ENCODE measurements around the gene SLC31A1. TPM values are rescaled to one million over a fixed set of nuclear protein-coding genes. Genes with fewer than 3 reads are reported as not detected.

SLC31A1 gene
- total RNA-seq, 1 experiment from 2014 or later, result 17.6 TPM

GRCh38 chr9:113255438-113255837 is 34.1 kb downstream of the SLC31A1 start:
- intact Hi-C loops (cut with micrococcal nuclease; ENCODE audit: unreplicated experiment) (no loop called here), in situ Hi-C loops (cut with HindIII; ENCODE audit: low pct_unique_long_range_greater_than_20kb, low sequenced_read_pairs) (no loop called here)
- Histone ChIP-seq H3K9me3 (ENCODE audit: control insufficient read depth, insufficient read depth, low read depth, low read length) (no peaks in the 10 kb centered on the region), H3K36me3 (ENCODE audit: control insufficient read depth, insufficient read depth, low read length) (no peaks in the 10 kb centered on the region; the same call in 1 of the 2 replicates), H3K27ac (ENCODE audit: low read length) (no peak overlapping the region), H3K4me3 (ENCODE audit: low read depth in 2 of 2, low read length in 2 of 2) (no peak overlapping the region), H3K27me3 (ENCODE audit: control insufficient read depth, insufficient read depth, low read length) (no peaks in the 10 kb centered on the region), H3K4me1 (ENCODE audit: control insufficient read depth, insufficient read depth, low read length) (no peaks in the 10 kb centered on the region)
- ChIA-PET CTCF (no interaction called here), POLR2A (no interaction called here)
- ATAC-seq (no peak), DNase-seq (ENCODE audit: low read depth, low spot score) (no peak)
- TF ChIP-seq REST (IDR thresholded peaks at IDR 0.05; ENCODE audit: insufficient read depth in 1 of 2, low read depth in 2 of 2, low read length in 1 of 2) (no peak), TCF7L2 (IDR thresholded peaks at IDR 0.05; ENCODE audit: low read depth, low read length) (no peak), POLR2AphosphoS5 (IDR thresholded peaks at IDR 0.05; ENCODE audit: low read depth, low read length) (no peak), CTCF (IDR thresholded peaks at IDR 0.05) (no peak), SIN3A (IDR thresholded peaks at IDR 0.05; ENCODE audit: borderline replicate concordance, insufficient read depth, low read depth, low read length) (no peak)
- no TSS peak for BruUV-seq (replicated peaks)

GRCh38 chr9:113257863-113258262 is 36.5 kb downstream of the SLC31A1 start:
- no peaks in the 10 kb centered on the region for H3K27me3 ChIP-seq (ENCODE audit: control insufficient read depth, insufficient read depth, low read length)
- no peak for TF ChIP-seq SIN3A (IDR thresholded peaks at IDR 0.05; ENCODE audit: borderline replicate concordance, insufficient read depth, low read depth, low read length)
- H3K4me1 ChIP-seq (ENCODE audit: control insufficient read depth, insufficient read depth, low read length), result no peaks in the 10 kb centered on the region
- no TSS peak for BruUV-seq (replicated peaks)
- no peak overlapping the region for H3K4me3 ChIP-seq (ENCODE audit: low read depth in 2 of 2, low read length in 2 of 2)
- H3K9me3 ChIP-seq (ENCODE audit: control insufficient read depth, insufficient read depth, low read depth, low read length), result no peaks in the 10 kb centered on the region
- DNase-seq (ENCODE audit: low read depth, low spot score) (no peak), ATAC-seq (no peak)
- no peaks in the 10 kb centered on the region; the same call in 1 of the 2 replicates for H3K36me3 ChIP-seq (ENCODE audit: control insufficient read depth, insufficient read depth, low read length)
- in situ Hi-C loops (cut with HindIII; ENCODE audit: low pct_unique_long_range_greater_than_20kb, low sequenced_read_pairs), result no loop called here
- intact Hi-C loops (cut with micrococcal nuclease; ENCODE audit: unreplicated experiment), result no loop called here
- ChIA-PET POLR2A (no interaction called here), CTCF (no interaction called here)
- no peak overlapping the region for H3K27ac ChIP-seq (ENCODE audit: low read length)

DNA sequence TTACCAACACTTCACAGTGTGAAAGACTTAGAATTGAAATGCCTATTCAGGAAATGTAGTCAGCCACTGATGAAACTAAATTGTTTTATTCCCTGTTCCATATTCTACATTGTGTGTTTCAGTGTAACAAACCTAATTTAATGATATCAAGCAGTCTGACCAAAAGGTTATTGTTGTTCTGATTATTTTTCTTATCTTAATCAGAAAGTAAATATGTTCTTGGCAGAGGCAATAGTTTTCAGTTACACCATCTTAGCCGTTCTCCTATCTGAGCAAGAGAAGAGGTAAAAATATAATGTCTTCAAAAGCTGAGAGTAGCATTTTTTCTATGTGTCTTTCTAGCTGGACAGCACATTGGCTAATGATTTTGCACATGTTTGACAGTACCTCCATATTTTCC is 36.9 kb downstream of the SLC31A1 start:
- in situ Hi-C loops (cut with HindIII; ENCODE audit: low pct_unique_long_range_greater_than_20kb, low sequenced_read_pairs), result no loop called here
- BruUV-seq (replicated peaks), result no TSS peak
- H3K9me3 ChIP-seq (ENCODE audit: control insufficient read depth, insufficient read depth, low read depth, low read length), result no peaks in the 10 kb centered on the region
- intact Hi-C loops (cut with micrococcal nuclease; ENCODE audit: unreplicated experiment), result no loop called here
- no peak for TF ChIP-seq POLR2AphosphoS5 (IDR thresholded peaks at IDR 0.05; ENCODE audit: low read depth, low read length)
- TF ChIP-seq CTCF (IDR thresholded peaks at IDR 0.05), result no peak
- TF ChIP-seq SIN3A (IDR thresholded peaks at IDR 0.05; ENCODE audit: borderline replicate concordance, insufficient read depth, low read depth, low read length), result no peak
- TF ChIP-seq REST (IDR thresholded peaks at IDR 0.05; ENCODE audit: insufficient read depth in 1 of 2, low read depth in 2 of 2, low read length in 1 of 2), result no peak
- TF ChIP-seq TCF7L2 (IDR thresholded peaks at IDR 0.05; ENCODE audit: low read depth, low read length), result no peak
- no peak overlapping the region for H3K27ac ChIP-seq (ENCODE audit: low read length)
- no peak overlapping the region for H3K4me3 ChIP-seq (ENCODE audit: low read depth in 2 of 2, low read length in 2 of 2)
- ChIA-PET CTCF (no interaction called here), POLR2A (no interaction called here)
- DNase-seq (ENCODE audit: low read depth, low spot score), result no peak
- H3K27me3 ChIP-seq (ENCODE audit: control insufficient read depth, insufficient read depth, low read length), result no peaks in the 10 kb centered on the region
- no peaks in the 10 kb centered on the region; the same call in 1 of the 2 replicates for H3K36me3 ChIP-seq (ENCODE audit: control insufficient read depth, insufficient read depth, low read length)
- H3K4me1 ChIP-seq (ENCODE audit: control insufficient read depth, insufficient read depth, low read length), result no peaks in the 10 kb centered on the region
- ATAC-seq, result no peak

Measured in Panc1 (cell line).